H9 (cell line): ENCODE results near the gene ZNF142. TPM values are rescaled to one million over a fixed set of nuclear protein-coding genes. Genes with fewer than 3 reads are reported as not detected.

Experiments
- DNase-seq: peaks from one replicate; pipeline ENCODE4 v3.0.0-alpha.2; 2017
- H2AFZ ChIP-seq: one replicate; pipeline ENCODE4 v1.6.1; 2013; ENCODE audit warnings: mild to moderate bottlenecking, low read length, control low read depth, moderate library complexity
- H2AK5ac ChIP-seq: 2 replicates; pipeline ENCODE4 v1.6.1; 2013; ENCODE audit warnings: low read length, control low read depth, mixed read lengths; ENCODE audit not compliant: insufficient read length
- H2BK120ac ChIP-seq: one replicate; pipeline ENCODE4 v1.6.1; 2013; ENCODE audit warnings: low read depth, mild to moderate bottlenecking, low read length, control low read depth, inconsistent platforms; ENCODE audit not compliant: poor library complexity, severe bottlenecking
- H2BK12ac ChIP-seq: 2 replicates; pipeline ENCODE4 v1.6.1; 2013; ENCODE audit warnings: low read length, control low read depth, mixed read lengths, low read depth; ENCODE audit not compliant: insufficient read length
- H2BK15ac ChIP-seq: 2 replicates; pipeline ENCODE4 v1.6.1; 2013; ENCODE audit warnings: low read depth, low read length, control low read depth
- H2BK20ac ChIP-seq: one replicate; pipeline ENCODE4 v1.6.1; 2013; ENCODE audit warnings: low read depth, mild to moderate bottlenecking, low read length, control low read depth, inconsistent platforms; ENCODE audit not compliant: poor library complexity, severe bottlenecking
- H2BK5ac ChIP-seq: 2 replicates; pipeline ENCODE4 v1.6.1; 2013; ENCODE audit warnings: low read length, control low read depth, mixed read lengths; ENCODE audit not compliant: insufficient read length
- H3K14ac ChIP-seq: 2 replicates; pipeline ENCODE4 v1.6.1; 2013; ENCODE audit warnings: low read length, control low read depth; ENCODE audit not compliant: insufficient read depth
- H3K18ac ChIP-seq: 2 replicates; pipeline ENCODE4 v1.6.1; 2013; ENCODE audit warnings: low read depth, mild to moderate bottlenecking, mixed read lengths, low read length, control low read depth; ENCODE audit not compliant: insufficient read length
- H3K23ac ChIP-seq: 2 replicates; pipeline ENCODE4 v1.6.1; 2013; ENCODE audit warnings: low read length, control low read depth, mixed read lengths, low read depth; ENCODE audit not compliant: insufficient read length
- H3K23me2 ChIP-seq: 2 replicates; pipeline ENCODE4 v1.6.1; 2013; ENCODE audit warnings: low read depth, mild to moderate bottlenecking, mixed read lengths, low read length, control low read depth; ENCODE audit not compliant: insufficient read length, poor library complexity, severe bottlenecking
- H3K27ac ChIP-seq: 2 replicates; pipeline ENCODE4 v1.5.1; 2013; ENCODE audit warnings: low read length, control low read depth, mixed read lengths, low read depth; ENCODE audit not compliant: insufficient read length
- H3K27me3 ChIP-seq: 2 replicates; pipeline ENCODE4 v1.6.1; 2013; ENCODE audit warnings: low read length, control low read depth, inconsistent platforms; ENCODE audit not compliant: insufficient read depth
- H3K4ac ChIP-seq: 2 replicates; pipeline ENCODE4 v1.6.1; 2013; ENCODE audit warnings: low read depth, mild to moderate bottlenecking, control low read depth, inconsistent platforms, low read length, moderate library complexity
- H3K4me1 ChIP-seq: 2 replicates; pipeline ENCODE4 v1.6.1; 2013; ENCODE audit warnings: low read length, control low read depth, inconsistent platforms; ENCODE audit not compliant: insufficient read depth
- H3K4me2 ChIP-seq: 2 replicates; pipeline ENCODE4 v1.6.1; 2013; ENCODE audit warnings: low read length, control low read depth, mixed read lengths; ENCODE audit not compliant: insufficient read length, insufficient read depth
- H3K56ac ChIP-seq: 2 replicates; pipeline ENCODE4 v1.6.1; 2013; ENCODE audit warnings: low read depth, mild to moderate bottlenecking, mixed read lengths, low read length, control low read depth; ENCODE audit not compliant: insufficient read length
- H3K79me1 ChIP-seq: 2 replicates; pipeline ENCODE4 v1.6.1; 2013; ENCODE audit warnings: low read depth, mild to moderate bottlenecking, moderate library complexity, low read length, control low read depth, inconsistent platforms; ENCODE audit not compliant: insufficient read depth, poor library complexity, severe bottlenecking
- H3K79me2 ChIP-seq: 2 replicates; pipeline ENCODE4 v1.6.1; 2013; ENCODE audit warnings: low read length, control low read depth, inconsistent platforms; ENCODE audit not compliant: insufficient read depth
- H3K9ac ChIP-seq: 2 replicates; pipeline ENCODE4 v1.6.1; 2013; ENCODE audit warnings: low read length, control low read depth, mixed read lengths; ENCODE audit not compliant: insufficient read length; ENCODE audit errors: extremely low read depth
- H3K9me3 ChIP-seq: one replicate; pipeline ENCODE4 v1.6.1; 2013; ENCODE audit warnings: low read depth, low read length, inconsistent platforms; ENCODE audit not compliant: control insufficient read depth
- H3T11ph ChIP-seq: one replicate; pipeline ENCODE4 v1.6.1; 2013; ENCODE audit warnings: mild to moderate bottlenecking, low read length, control low read depth, inconsistent platforms
- H4K20me1 ChIP-seq: one replicate; pipeline ENCODE4 v1.6.1; 2013; ENCODE audit not compliant: control insufficient read depth, insufficient read length, insufficient read depth
- H4K5ac ChIP-seq: 2 replicates; pipeline ENCODE4 v1.6.1; 2013; ENCODE audit warnings: low read depth, mild to moderate bottlenecking, mixed read lengths, low read length, control low read depth; ENCODE audit not compliant: insufficient read length
- H4K8ac ChIP-seq: replicated peaks from 2 replicates; pipeline ENCODE4 v1.6.1; 2013; ENCODE audit warnings: low read length, control low read depth, mixed read lengths, low read depth; ENCODE audit not compliant: insufficient read length
- H4K91ac ChIP-seq: 2 replicates; pipeline ENCODE4 v1.6.1; 2013; ENCODE audit warnings: low read depth, mild to moderate bottlenecking, moderate library complexity, mixed read lengths, low read length, control low read depth; ENCODE audit not compliant: insufficient read length
- H3K27ac Mint-ChIP-seq, 3 experiments: 2 replicates in 2 of 3; 3 replicates in 1 of 3; pipeline ENCODE4 v1.8.0; 2020 to 2021; ENCODE audit warnings: mixed read lengths in 3 of 3, mild to moderate bottlenecking in 1 of 3, moderate library complexity in 1 of 3
- H3K27me3 Mint-ChIP-seq: 2 replicates; pipeline ENCODE4 v1.8.0; 2021; ENCODE audit warnings: low read depth, mild to moderate bottlenecking, moderate library complexity, mixed read lengths
- H3K36me3 Mint-ChIP-seq, 3 experiments: 2 replicates in 2 of 3; 3 replicates in 1 of 3; pipeline ENCODE4 v1.8.0; 2020 to 2021; ENCODE audit warnings: low read depth in 3 of 3, mixed read lengths in 3 of 3; ENCODE audit not compliant: insufficient read depth in 1 of 3
- H3K4me1 Mint-ChIP-seq, 2 experiments: 2 replicates each; pipeline ENCODE4 v1.8.0; 2020; ENCODE audit warnings: mixed read lengths in 2 of 2
- H3K4me3 Mint-ChIP-seq, 2 experiments: 2 replicates in 1 of 2; 3 replicates in 1 of 2; pipeline ENCODE4 v1.8.0; 2020 to 2021; ENCODE audit warnings: mild to moderate bottlenecking in 2 of 2, mixed read lengths in 2 of 2, moderate library complexity in 1 of 2
- H3K9me3 Mint-ChIP-seq, 2 experiments: 2 replicates in 1 of 2; 3 replicates in 1 of 2; pipeline ENCODE4 v1.8.0; 2020; ENCODE audit warnings: mild to moderate bottlenecking in 2 of 2, mixed read lengths in 2 of 2, moderate library complexity in 1 of 2
- CTCF ChIP-seq: fragments of 200-600 bp; sonication (generic); conservative IDR thresholded peaks from 3 replicates; pipeline ENCODE4 v1.8.0; 2021; ENCODE audit warnings: antibody characterized with exemption, mild to moderate bottlenecking
- WGBS: extraction: QIAGEN DNeasy Blood & Tissue Kit; methylation state at CpG from one replicate; pipeline ENCODE4 v1.1.7; 2013; ENCODE audit warnings: missing lambda C conversion rate, low lambda C conversion rate, mixed read lengths; ENCODE audit not compliant: insufficient read length; ENCODE audit errors: extremely low coverage; 5-methylcytosine and 5-hydroxymethylcytosine counted together
- total RNA-seq: library from RNA; stranded (reverse); gene quantifications from 2 replicates; pipeline ENCODE4 v1.2.1, GENCODE V29; 2021

The ZNF142 gene
- total RNA-seq, 1 experiment from 2014 or later: 43.4 TPM

GRCh38 chr2:218631837-218632236 is 27.6 kb downstream of the ZNF142 start:
- H2AK5ac ChIP-seq: no peak overlapping the region
- no peak overlapping the region for H2BK120ac ChIP-seq
- TF ChIP-seq CTCF: no peak
- Mint-ChIP-seq H3K4me1 (no peaks in the 10 kb centered on the region), H3K27ac (no peak overlapping the region; a peak in 1 of 7 replicates), H3K4me3 (no peak overlapping the region), H3K27me3 (peaks cover 2% of the 10 kb centered on the region), H3K36me3 (peaks cover 8 to 28% (median 23%) of the 10 kb centered on the region in 3 experiments; a peak in 5 of 7 replicates), H3K9me3 (no peaks in the 10 kb centered on the region; a peak in 1 of 5 replicates)
- no peaks in the 10 kb centered on the region for H3K79me2 ChIP-seq
- DNase-seq: no peak
- no peak overlapping the region for H3K18ac ChIP-seq
- no peaks in the 10 kb centered on the region for H3K23me2 ChIP-seq
- no peak overlapping the region for H3K14ac ChIP-seq
- H2BK20ac ChIP-seq: no peak overlapping the region
- H4K20me1 ChIP-seq: no peaks in the 10 kb centered on the region
- H3K27ac ChIP-seq: no peak overlapping the region
- no peak overlapping the region for H3T11ph ChIP-seq
- no peaks in the 10 kb centered on the region for H3K27me3 ChIP-seq
- H2AFZ ChIP-seq: no peak overlapping the region
- no peak overlapping the region for H3K4me2 ChIP-seq
- no peak overlapping the region for H3K9ac ChIP-seq
- H3K79me1 ChIP-seq: no peaks in the 10 kb centered on the region
- no peak overlapping the region for H4K5ac ChIP-seq
- WGBS: no CpG with 5 or more reads among the region's 4 CpGs
- no peaks in the 10 kb centered on the region for H3K9me3 ChIP-seq
- no peak overlapping the region for H3K4ac ChIP-seq
- no peaks in the 10 kb centered on the region for H3K4me1 ChIP-seq
- no peak overlapping the region for H4K91ac ChIP-seq
- H3K23ac ChIP-seq: no peak overlapping the region
- no peak overlapping the region for H3K56ac ChIP-seq
- H4K8ac ChIP-seq: no peak overlapping the region
- H2BK12ac ChIP-seq: no peak overlapping the region
- H2BK15ac ChIP-seq: no peak overlapping the region
- H2BK5ac ChIP-seq: no peak overlapping the region
